Psoas muscle (tissue), 8 donors: ENCODE data around the gene TREML2. TPM values are rescaled to one million over a fixed set of nuclear protein-coding genes. Genes with fewer than 3 reads are reported as not detected.
"Not testable (repeated sequence)": the region's sequence is repeated elsewhere in the genome, so short reads cannot be mapped to it uniquely, and the experiment has no call there.

Source experiments
- ATAC-seq, 4 donors: fragments of 200-7000 bp; cut with Tn5 transposase; one replicate each; pipeline ENCODE4 v1.9.1; 2020; ENCODE audit warnings: moderate library complexity in 3 of 4, mild to moderate bottlenecking in 2 of 4
- DNase-seq, 2 donors: peaks; one replicate each; pipeline ENCODE4 v3.0.0-alpha.2; 2020
- H3K27ac ChIP-seq: fragments of 200-600 bp; one replicate; pipeline ENCODE4 v1.8.0; 2022
- H3K27me3 ChIP-seq, 3 donors: fragments of 200-600 bp in 1 of 3; one replicate each; pipeline versions ENCODE4 v1.6.1 to v1.8.0; 2013 to 2022; ENCODE audit warnings: low read length in 2 of 3, mild to moderate bottlenecking in 2 of 3, moderate library complexity in 1 of 3; ENCODE audit not compliant: insufficient read depth in 3 of 3
- H3K36me3 ChIP-seq, 2 donors: fragments of 200-600 bp in 1 of 2; one replicate each; pipeline versions ENCODE4 v1.6.1 to v1.8.0; 2013 to 2022; ENCODE audit warnings: low read depth in 1 of 2, mild to moderate bottlenecking in 1 of 2, moderate library complexity in 1 of 2; ENCODE audit not compliant: insufficient read depth in 1 of 2
- H3K4me1 ChIP-seq: fragments of 200-600 bp; one replicate; pipeline ENCODE4 v1.8.0; 2022
- H3K4me3 ChIP-seq: fragments of 200-600 bp; one replicate; pipeline ENCODE4 v1.8.0; 2022; ENCODE audit warnings: mild to moderate bottlenecking
- H3K9me3 ChIP-seq: fragments of 200-600 bp; one replicate; pipeline ENCODE4 v1.8.0; 2022
- CTCF ChIP-seq: fragments of 200-600 bp; IDR thresholded peaks from one replicate; pipeline ENCODE4 v1.8.0; 2022; ENCODE audit warnings: antibody characterized with exemption
- WGBS, 3 donors: extraction: QIAGEN DNeasy Blood & Tissue Kit; methylation state at CpG; one replicate each; pipeline versions ENCODE4 v1.1.6 to v1.1.7; 2013; 5-methylcytosine and 5-hydroxymethylcytosine counted together
- intact Hi-C, 2 donors: fragments of 100-400 bp; cut with DNase I; formaldehyde crosslinking; loops; one replicate each; pipeline versions ENCODE4 v1.11.0 to v1.14.2; 2022
- polyA plus RNA-seq, 3 donors: library from polyadenylated mRNA; stranded (reverse); fragments of 200-250 nt; gene quantifications; one replicate each; pipeline ENCODE4 v1.2.3, GENCODE V29; 2013
- total RNA-seq, 4 donors: library from RNA; stranded (reverse); fragmentation: NEBNext Ultra II Directional in 2 of 4; extraction: Animal tissue kit (Norgen Biotek cat#: 25700) in 2 of 4; gene quantifications; one replicate each; pipeline versions ENCODE4 v1.2.1 to v1.2.4, GENCODE V29; 2021 to 2023
- donor health status: healthy with polysubstance abuse.
- donor health status: DM: no; HTN: no; CAD: no; lungs with moderate emphysema.
- donor health status: Bipolar disorder and iron deficiency.
- donor health status: healthy.
- donor health status: DM: yes; HTN: yes; CAD: no.
- donor health status: DM: no; HTN: no; CAD: no.
- donor health status: DM: no; HTN: no; CAD: no.
- donor health status: DM: yes; HTN: yes; CAD: no.

The TREML2 gene
- total and polyA plus RNA-seq, 7 donors = 0.01 to 0.20 (median 0.08) TPM; not detected in 2

GRCh38 chr6:41193884-41194283 lies 7.1 kb downstream of the TREML2 start:
- Histone ChIP-seq H3K9me3 (no peaks in the 10 kb centered on the region), H3K4me3 (no peak overlapping the region), H3K4me1 (no peaks in the 10 kb centered on the region), H3K36me3 (no peaks in the 10 kb centered on the region), H3K27ac (no peak overlapping the region), H3K27me3 (peaks cover 0 to 4% (median 0%) of the 10 kb centered on the region in 3 donors)
- ATAC-seq (no peak), DNase-seq (no peak)
- WGBS, 3 donors = 47 to 57% (median 53%) methylated on average over 5 of the region's 5 CpGs
- intact Hi-C loops = no loop called here
- no peak for TF ChIP-seq CTCF

GRCh38 chr6:41193171-41193734 lies 7.7 kb downstream of the TREML2 start:
- Histone ChIP-seq H3K36me3 (no peaks in the 10 kb centered on the region), H3K27me3 (peaks cover 0 to 6% (median 0%) of the 10 kb centered on the region in 3 donors), H3K4me3 (no peak overlapping the region), H3K9me3 (no peaks in the 10 kb centered on the region), H3K27ac (no peak overlapping the region), H3K4me1 (no peaks in the 10 kb centered on the region)
- ATAC-seq (no peak), DNase-seq (no peak)
- TF ChIP-seq CTCF = no peak
- intact Hi-C loops = no loop called here
- WGBS, 3 donors = 58 to 59% (median 58%) methylated on average over 5 of the region's 5 CpGs

GRCh38 chr6:41191569-41191968 lies 9.4 kb downstream of the TREML2 start:
- Histone ChIP-seq H3K27me3 (peaks cover 0 to 8% (median 0%) of the 10 kb centered on the region in 3 donors), H3K27ac (no peak overlapping the region), H3K9me3 (no peaks in the 10 kb centered on the region), H3K4me3 (no peak overlapping the region), H3K36me3 (no peaks in the 10 kb centered on the region), H3K4me1 (no peaks in the 10 kb centered on the region)
- 9 to 17% (median 14%) methylated on average over 4 to 6 of the region's 6 CpGs for WGBS, 3 donors
- DNase-seq = no peak
- TF ChIP-seq CTCF = peak; percentile 20
- intact Hi-C loops = no loop called here
- no peak for ATAC-seq

- Histone ChIP-seq H3K27ac (no peak overlapping the region), H3K27me3 (peaks cover 0 to 8% (median 0%) of the 10 kb centered on the region in 3 donors), H3K4me1 (no peaks in the 10 kb centered on the region), H3K9me3 (no peaks in the 10 kb centered on the region), H3K4me3 (no peak overlapping the region), H3K36me3 (no peaks in the 10 kb centered on the region)
- DNase-seq (no peak), ATAC-seq (no peak)
- 71 to 85% (median 74%) methylated on average over 3 of the region's 3 CpGs for WGBS, 3 donors
- intact Hi-C loops = no loop called here
- TF ChIP-seq CTCF = no peak
Measured at GRCh38 chr6:41190791-41191190, 10.2 kb downstream of the TREML2 start.

- Histone ChIP-seq H3K36me3 (no peaks in the 10 kb centered on the region), H3K4me1 (no peaks in the 10 kb centered on the region), H3K9me3 (no peaks in the 10 kb centered on the region), H3K27me3 (peaks cover 0 to 6% (median 0%) of the 10 kb centered on the region in 3 donors), H3K4me3 (no peak overlapping the region), H3K27ac (no peak overlapping the region)
- intact Hi-C loops = no loop called here
- WGBS, 3 donors = 99 to 100% (median 100%) methylated on average over 2 of the region's 2 CpGs
- no peak for DNase-seq
- ATAC-seq = no peak
- no peak for TF ChIP-seq CTCF
Measured at GRCh38 chr6:41189967-41190366, 11.0 kb downstream of the TREML2 start.

GRCh38 chr6:41189046-41189445 lies 11.9 kb downstream of the TREML2 start:
- H3K27ac ChIP-seq, intact Hi-C loops, H3K4me3 ChIP-seq, H3K27me3 ChIP-seq, H3K4me1 ChIP-seq, H3K9me3 ChIP-seq, DNase-seq, H3K36me3 ChIP-seq, ATAC-seq: not testable (repeated sequence)
